Myocyte (in vitro differentiated cells): ENCODE results near the gene TNFAIP1. TPM values are rescaled to one million over a fixed set of nuclear protein-coding genes. Genes with fewer than 3 reads are reported as not detected.
A peak's percentile ranks its signal among the peaks of the same experiment; 100 is the strongest.

Experiments
- DNase-seq: peaks from one replicate; pipeline ENCODE4 v3.0.0-alpha.2; 2012; ENCODE audit warnings: low read depth
- total RNA-seq: library from RNA; depleted of rRNA; stranded (reverse); fragments of >200 nt; gene quantifications from 2 replicates; pipeline ENCODE4 v1.2.3, GENCODE V29; 2014

The TNFAIP1 gene
- total RNA-seq, 1 donor from 2014 or later = 91.3 TPM

DNA sequence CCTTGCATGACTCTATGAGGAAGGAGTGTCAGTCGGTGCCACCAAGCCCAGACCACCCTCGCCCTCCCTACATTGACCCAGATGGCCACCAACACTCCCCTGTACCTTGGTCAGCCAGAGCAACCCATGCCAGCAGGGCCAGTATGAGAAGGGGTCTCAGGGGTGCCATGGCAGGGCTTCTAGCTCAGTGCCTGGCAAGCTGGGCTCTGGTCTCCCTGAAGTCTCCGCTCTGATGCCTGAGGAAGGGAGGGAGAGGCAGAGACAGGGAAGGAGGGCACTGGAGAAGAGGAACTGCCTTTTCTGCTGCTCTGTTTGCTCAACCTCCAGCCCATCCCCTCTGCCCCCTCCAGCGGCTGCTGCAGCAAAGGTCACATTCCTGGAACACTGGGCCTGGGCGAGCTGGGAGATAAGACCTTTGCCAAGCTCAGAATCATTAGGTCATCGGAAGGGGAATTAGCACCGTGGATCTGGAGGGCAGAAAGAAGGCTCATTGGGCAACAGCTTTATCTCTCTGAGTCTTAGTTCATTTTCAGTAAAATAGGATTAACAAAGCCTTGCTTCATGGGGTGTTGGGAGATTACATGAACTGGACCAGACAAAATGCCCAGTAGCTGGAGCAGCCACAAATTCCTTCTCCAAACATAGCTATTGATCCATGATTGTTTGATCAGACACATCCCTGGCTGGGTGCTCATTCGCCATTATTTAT lies 34.6 kb downstream of the TNFAIP1 start, which contains the start of gene VTN:
TSS of gene VTN (minus strand) at position 273 of the 709 bp plus-strand sequence. CDS start at position 169, 104 bp downstream.
- peak; percentile 26 for DNase-seq

GRCh38 chr17:28370744-28371103 lies 35.2 kb downstream of the TNFAIP1 start:
- no peak for DNase-seq

- DNase-seq = peak; percentile 78
Measured at GRCh38 chr17:28371245-28372202, 36.0 kb downstream of the TNFAIP1 start, which contains the start of gene SARM1. Gene SARM1, plus strand, starts transcription at chr17:28371694. Its CDS starts 339 bp downstream, at chr17:28372033.

DNA sequence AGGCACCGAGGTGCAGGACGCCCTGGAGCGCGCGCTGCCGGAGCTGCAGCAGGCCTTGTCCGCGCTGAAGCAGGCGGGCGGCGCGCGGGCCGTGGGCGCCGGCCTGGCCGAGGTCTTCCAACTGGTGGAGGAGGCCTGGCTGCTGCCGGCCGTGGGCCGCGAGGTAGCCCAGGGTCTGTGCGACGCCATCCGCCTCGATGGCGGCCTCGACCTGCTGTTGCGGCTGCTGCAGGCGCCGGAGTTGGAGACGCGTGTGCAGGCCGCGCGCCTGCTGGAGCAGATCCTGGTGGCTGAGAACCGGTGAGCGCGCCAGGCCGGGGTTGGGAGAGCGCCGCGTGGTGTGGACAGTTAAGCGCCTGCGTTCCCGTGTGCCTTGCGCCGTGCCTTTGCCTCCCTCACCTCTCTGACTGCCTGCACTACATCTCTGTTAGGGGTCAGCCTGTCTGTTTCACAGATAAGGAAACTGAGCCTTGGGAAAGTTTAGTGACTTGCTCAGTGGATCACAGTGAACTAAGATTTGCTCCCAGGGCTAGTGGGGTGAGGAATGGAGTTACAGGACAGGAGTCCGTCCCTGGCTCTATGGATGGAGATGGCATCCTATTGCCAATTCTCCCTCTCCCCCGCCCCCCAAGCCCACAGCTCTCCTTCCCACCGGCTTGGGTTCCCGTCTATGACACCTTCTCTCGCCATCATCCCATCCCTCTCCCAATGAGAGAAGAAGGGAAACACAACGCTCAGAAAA lies 36.8 kb downstream of the TNFAIP1 start:
- peak; percentile 24 for DNase-seq

- DNase-seq = no peak
Measured at GRCh38 chr17:28372945-28373274, 37.3 kb downstream of the TNFAIP1 start.

DNA sequence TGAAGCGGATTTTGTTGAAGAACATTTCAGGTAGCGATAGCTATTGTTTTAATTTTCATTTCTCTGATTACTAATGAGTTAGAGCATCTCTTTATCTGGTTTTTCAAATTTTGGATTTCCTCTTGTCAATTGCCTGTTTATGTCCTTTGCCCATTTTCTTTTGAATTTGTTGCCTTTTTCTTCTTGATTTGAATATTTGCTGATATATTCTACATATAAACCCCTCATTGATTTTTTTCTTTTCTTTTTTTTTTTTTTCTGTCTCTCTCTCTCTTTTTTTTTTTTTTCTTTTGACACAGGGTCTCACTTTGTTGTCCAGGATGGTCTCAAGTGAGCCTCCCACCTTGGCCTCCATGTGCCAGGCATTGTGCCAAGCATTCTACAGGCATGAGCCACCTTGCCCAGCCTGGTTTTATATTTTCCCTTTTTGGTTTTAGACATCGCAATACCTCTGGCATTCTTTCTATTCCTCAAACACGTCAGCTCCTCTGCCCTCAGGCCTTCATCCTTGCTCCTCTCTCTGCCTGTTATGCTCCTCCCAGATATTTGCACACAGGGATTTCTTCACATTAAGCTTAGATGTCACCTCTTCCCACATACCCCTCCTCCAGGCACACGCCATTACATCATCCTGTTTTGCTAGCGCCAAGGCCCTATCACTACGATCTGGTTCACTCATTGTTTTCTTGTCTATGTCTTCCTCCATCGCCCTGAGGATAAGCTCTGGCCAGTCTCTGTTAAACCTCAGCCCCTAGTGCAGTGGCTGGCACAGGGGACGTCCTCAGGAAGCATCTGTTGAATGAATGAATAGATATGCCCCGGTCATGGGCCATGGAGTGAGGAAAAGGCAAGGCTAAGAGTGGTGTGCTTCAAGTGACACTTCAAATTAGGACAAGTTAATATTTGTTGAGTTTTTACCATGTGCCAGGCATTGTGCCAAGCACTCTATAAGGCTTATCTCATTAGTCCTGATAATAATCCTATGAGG lies 44.5 kb downstream of the TNFAIP1 start:
- DNase-seq = no peak

DNA sequence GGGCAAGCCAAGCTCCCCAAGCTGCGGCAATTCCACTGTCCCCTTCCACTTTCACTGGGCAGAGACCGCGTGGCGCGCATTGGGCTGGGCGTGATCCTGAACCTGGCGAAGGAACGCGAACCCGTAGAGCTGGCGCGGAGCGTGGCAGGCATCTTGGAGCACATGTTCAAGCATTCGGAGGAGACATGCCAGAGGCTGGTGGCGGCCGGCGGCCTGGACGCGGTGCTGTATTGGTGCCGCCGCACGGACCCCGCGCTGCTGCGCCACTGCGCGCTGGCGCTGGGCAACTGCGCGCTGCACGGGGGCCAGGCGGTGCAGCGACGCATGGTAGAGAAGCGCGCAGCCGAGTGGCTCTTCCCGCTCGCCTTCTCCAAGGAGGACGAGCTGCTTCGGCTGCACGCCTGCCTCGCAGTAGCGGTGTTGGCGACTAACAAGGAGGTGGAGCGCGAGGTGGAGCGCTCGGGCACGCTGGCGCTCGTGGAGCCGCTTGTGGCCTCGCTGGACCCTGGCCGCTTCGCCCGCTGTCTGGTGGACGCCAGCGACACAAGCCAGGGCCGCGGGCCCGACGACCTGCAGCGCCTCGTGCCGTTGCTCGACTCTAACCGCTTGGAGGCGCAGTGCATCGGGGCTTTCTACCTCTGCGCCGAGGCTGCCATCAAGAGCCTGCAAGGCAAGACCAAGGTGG lies 45.7 kb downstream of the TNFAIP1 start:
- no peak for DNase-seq

GRCh38 chr17:28384281-28385036 lies 48.9 kb downstream of the TNFAIP1 start:
- no peak for DNase-seq

DNA sequence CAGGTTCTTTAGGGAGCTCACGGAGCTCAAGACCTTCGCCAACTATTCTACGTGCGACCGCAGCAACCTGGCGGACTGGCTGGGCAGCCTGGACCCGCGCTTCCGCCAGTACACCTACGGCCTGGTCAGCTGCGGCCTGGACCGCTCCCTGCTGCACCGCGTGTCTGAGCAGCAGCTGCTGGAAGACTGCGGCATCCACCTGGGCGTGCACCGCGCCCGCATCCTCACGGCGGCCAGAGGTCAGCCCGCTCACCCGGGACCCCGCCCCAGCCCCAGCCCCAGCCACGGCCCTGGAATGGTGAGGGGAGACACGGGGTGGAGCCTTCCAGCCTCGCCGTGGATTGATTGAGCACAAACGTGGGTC lies 49.5 kb downstream of the TNFAIP1 start:
- no peak for DNase-seq

- DNase-seq = no peak
Measured at GRCh38 chr17:28385406-28385805, 49.8 kb downstream of the TNFAIP1 start.

GRCh38 chr17:28386391-28386790 lies 50.8 kb downstream of the TNFAIP1 start:
- no peak for DNase-seq

GRCh38 chr17:28388106-28388505 lies 52.5 kb downstream of the TNFAIP1 start:
- no peak for DNase-seq

DNA sequence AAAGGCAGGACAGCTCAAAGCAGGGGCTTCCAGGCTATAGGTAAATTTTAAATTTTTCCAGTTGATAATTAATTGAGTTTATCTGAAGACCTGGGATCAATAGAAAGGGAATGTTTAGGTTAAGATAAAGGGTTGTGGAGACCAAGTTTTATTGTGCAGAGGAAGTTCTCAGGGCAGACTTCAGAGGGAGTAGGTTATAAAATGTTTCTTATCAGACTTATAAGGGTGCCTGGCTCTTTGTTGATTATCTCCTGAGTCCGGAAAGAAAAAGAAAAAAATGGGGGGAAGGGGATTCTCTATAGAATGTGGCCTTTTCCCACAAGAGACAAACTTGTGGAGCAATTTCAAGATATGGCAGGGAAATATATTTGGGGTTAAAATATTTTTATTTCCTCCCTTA lies 54.6 kb downstream of the TNFAIP1 start:
- no peak for DNase-seq

DNA sequence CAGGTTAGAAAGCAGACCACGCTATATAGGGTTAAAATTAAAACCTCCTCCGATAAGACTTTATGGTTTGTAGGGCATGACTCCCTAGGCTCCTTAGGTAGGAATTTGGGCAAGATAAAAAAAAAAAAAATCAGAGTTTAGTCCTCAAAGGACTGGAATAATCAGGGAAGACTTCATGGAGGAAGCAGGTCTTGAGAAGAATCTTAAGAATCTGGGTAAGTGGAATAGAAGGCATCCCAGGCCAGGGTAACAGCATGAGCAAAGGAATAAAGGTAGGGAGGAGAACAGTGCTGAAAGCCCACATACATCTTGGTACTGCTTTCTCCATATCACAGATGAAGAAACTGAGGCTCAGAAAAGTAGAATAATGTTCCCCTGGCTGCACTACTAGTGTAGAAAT lies 55.0 kb downstream of the TNFAIP1 start:
- no peak for DNase-seq

GRCh38 chr17:28390984-28391383 lies 55.4 kb downstream of the TNFAIP1 start:
- no peak for DNase-seq

DNA sequence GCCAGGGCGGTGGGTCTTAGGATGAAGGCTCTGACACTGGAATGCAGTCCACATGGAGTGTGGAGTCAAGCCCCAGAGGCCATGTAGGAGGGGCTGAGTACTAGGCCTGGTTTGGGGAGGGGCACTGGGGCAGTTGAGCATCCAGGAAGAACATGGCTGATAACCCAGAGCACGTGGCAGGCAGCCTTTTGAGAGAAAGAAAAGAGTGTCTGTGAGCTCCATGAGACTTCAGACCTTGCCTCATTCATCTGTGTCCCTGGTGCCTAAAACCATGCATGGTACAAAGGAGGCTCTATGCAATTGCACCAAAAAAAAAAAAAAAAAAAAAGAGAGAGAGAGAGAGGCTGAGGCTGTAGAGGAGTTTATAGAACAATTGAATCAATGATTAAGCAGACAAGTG lies 55.8 kb downstream of the TNFAIP1 start:
- no peak for DNase-seq

- DNase-seq = no peak
Measured at GRCh38 chr17:28392491-28392890, 56.9 kb downstream of the TNFAIP1 start.

DNA sequence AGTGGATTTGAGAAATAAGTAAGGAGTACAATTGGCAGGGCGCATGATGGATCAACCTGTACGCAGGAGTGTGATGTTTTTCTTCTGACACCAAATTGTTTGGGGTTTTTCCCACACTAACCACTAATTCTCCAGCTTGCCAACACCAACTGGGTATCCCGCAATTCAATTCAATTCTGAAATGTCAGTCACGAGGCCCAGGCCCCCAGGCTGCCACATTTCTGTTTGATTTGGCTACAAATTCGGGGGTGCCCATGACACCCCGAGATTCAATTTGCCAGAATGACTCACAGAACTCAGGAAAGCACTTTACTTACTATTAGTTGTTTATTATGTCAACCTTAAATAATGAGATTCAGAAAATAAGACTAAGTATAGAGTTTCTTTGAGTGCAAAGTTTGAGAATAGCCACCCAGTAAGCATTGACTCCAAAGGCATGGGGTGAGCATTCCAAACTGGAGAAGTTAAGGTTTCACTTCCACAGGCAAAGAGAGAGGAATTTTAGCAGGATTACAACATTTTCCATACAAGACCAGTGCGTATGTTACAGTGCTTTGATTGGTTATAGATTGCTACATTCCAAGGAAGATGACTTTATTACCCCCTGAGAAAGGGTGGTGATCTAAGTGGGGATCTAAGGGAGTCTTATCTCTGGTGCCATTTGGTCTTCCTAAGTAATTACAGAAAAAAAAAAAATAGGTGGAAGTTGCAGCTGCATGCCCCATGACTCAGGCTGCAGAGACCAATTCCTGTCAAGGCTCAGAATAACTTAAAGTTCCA lies 59.0 kb downstream of the TNFAIP1 start:
- no peak for DNase-seq
